ENCODE data around the gene LMNTD1. TPM values are rescaled to one million over a fixed set of nuclear protein-coding genes. Genes with fewer than 3 reads are reported as not detected.

Gene LMNTD1
- total and polyA plus RNA-seq, 10 of the 15 experiments (the other 5 are each of a cell fraction or from before 2014, with no cell fraction given): not detected

DNA sequence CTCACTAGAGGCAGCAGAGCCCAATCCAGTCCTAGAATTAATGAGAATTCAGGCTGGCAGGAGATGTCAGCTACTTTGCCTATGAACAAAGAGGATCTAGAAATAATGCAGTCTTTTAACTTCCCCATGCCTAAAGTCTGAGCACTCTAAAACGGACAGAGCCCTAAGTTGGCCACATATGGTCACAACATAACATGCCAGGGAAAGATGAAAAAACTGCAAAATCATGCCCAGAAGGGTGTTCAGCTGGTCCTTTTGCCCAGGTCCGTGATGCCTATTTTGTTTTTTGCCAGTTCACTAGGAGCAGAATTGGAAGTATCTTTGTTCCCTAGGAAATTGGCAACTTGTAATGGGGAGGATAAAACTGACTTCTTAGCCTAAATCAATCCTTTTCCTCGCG lies 20.3 kb upstream of the LMNTD1 start:
- intact Hi-C loops (cut with micrococcal nuclease; ENCODE audit: unreplicated experiment) (no loop called here), in situ Hi-C loops (cut with MboI) (no loop called here)
- POLR2A ChIA-PET: no interaction called here
- H4K20me1 ChIP-seq (ENCODE audit: control insufficient read depth, insufficient read depth): no peaks in the 10 kb centered on the region
- no peak for ATAC-seq
- H3K27me3 ChIP-seq (replicated peaks in 1 of 2; ENCODE audit: control insufficient read depth in 2 of 2, insufficient read depth in 2 of 2, low read length in 1 of 2): no peaks in the 10 kb centered on the region
- 47% methylated on average over 4 of the region's 4 CpGs for WGBS (ENCODE audit: insufficient coverage, insufficient replicate concordance, low lambda C conversion rate, missing lambda C conversion rate)
- H3K9ac ChIP-seq (ENCODE audit: control insufficient read depth, insufficient read depth, low read length): no peak overlapping the region
- no peaks in the 10 kb centered on the region for H3K4me1 ChIP-seq (ENCODE audit: control insufficient read depth, insufficient read depth, low read length)
- H3K4me2 ChIP-seq (ENCODE audit: control insufficient read depth, insufficient read depth): no peak overlapping the region
- no peak overlapping the region for H2AFZ ChIP-seq (ENCODE audit: control insufficient read depth, low read depth, low read length)
- CTCF ChIA-PET: no interaction called here
- TF ChIP-seq ASH2L (IDR thresholded peaks at IDR 0.05; ENCODE audit: borderline replicate concordance, low read depth) (no peak), EZH2 (IDR thresholded peaks at IDR 0.05; ENCODE audit: borderline replicate concordance, control insufficient read depth, low read depth, low read length) (no peak), SUZ12 (IDR thresholded peaks at IDR 0.05; ENCODE audit: unreplicated experiment) (no peak), WRNIP1 (IDR thresholded peaks at IDR 0.05; ENCODE audit: borderline replicate concordance, low read depth, low read length) (no peak), YBX1 (IDR thresholded peaks at IDR 0.05) (no peak), EP300 (IDR thresholded peaks at IDR 0.05; ENCODE audit: borderline replicate concordance in 1 of 2, control insufficient read depth in 1 of 2, low read depth in 2 of 2, low read length in 2 of 2) (no peak), HDAC2 (IDR thresholded peaks at IDR 0.05) (no peak), CBFB (IDR thresholded peaks at IDR 0.05; ENCODE audit: low read depth) (no peak), SIX5 (IDR thresholded peaks at IDR 0.05; ENCODE audit: low read depth, low read length, severe bottlenecking) (no peak), NR2F1 (conservative IDR thresholded peaks at IDR 0.05) (no peak), RUNX3 (IDR thresholded peaks at IDR 0.05; ENCODE audit: low read length) (no peak), CHD1 (IDR thresholded peaks at IDR 0.05; ENCODE audit: low read depth, low read length) (no peak), FOXK2 (IDR thresholded peaks at IDR 0.05) (no peak)
- TF ChIP-seq, protein P1, sequence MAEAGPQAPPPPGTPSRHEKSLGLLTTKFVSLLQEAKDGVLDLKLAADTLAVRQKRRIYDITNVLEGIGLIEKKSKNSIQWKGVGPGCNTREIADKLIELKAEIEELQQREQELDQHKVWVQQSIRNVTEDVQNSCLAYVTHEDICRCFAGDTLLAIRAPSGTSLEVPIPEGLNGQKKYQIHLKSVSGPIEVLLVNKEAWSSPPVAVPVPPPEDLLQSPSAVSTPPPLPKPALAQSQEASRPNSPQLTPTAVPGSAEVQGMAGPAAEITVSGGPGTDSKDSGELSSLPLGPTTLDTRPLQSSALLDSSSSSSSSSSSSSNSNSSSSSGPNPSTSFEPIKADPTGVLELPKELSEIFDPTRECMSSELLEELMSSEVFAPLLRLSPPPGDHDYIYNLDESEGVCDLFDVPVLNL (IDR thresholded peaks at IDR 0.05; ENCODE audit: low read depth, low read length): no peak
- TF ChIP-seq, protein P2, sequence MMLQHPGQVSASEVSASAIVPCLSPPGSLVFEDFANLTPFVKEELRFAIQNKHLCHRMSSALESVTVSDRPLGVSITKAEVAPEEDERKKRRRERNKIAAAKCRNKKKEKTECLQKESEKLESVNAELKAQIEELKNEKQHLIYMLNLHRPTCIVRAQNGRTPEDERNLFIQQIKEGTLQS (IDR thresholded peaks at IDR 0.05; ENCODE audit: borderline replicate concordance, extremely low read depth, low read depth, low read length): no peak
- TF ChIP-seq, protein P3, sequence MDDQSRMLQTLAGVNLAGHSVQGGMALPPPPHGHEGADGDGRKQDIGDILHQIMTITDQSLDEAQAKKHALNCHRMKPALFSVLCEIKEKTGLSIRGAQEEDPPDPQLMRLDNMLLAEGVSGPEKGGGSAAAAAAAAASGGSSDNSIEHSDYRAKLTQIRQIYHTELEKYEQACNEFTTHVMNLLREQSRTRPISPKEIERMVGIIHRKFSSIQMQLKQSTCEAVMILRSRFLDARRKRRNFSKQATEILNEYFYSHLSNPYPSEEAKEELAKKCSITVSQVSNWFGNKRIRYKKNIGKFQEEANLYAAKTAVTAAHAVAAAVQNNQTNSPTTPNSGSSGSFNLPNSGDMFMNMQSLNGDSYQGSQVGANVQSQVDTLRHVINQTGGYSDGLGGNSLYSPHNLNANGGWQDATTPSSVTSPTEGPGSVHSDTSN (IDR thresholded peaks at IDR 0.05; ENCODE audit: insufficient replicate concordance, low read depth, low read length): no peak
- TF ChIP-seq, protein P4, sequence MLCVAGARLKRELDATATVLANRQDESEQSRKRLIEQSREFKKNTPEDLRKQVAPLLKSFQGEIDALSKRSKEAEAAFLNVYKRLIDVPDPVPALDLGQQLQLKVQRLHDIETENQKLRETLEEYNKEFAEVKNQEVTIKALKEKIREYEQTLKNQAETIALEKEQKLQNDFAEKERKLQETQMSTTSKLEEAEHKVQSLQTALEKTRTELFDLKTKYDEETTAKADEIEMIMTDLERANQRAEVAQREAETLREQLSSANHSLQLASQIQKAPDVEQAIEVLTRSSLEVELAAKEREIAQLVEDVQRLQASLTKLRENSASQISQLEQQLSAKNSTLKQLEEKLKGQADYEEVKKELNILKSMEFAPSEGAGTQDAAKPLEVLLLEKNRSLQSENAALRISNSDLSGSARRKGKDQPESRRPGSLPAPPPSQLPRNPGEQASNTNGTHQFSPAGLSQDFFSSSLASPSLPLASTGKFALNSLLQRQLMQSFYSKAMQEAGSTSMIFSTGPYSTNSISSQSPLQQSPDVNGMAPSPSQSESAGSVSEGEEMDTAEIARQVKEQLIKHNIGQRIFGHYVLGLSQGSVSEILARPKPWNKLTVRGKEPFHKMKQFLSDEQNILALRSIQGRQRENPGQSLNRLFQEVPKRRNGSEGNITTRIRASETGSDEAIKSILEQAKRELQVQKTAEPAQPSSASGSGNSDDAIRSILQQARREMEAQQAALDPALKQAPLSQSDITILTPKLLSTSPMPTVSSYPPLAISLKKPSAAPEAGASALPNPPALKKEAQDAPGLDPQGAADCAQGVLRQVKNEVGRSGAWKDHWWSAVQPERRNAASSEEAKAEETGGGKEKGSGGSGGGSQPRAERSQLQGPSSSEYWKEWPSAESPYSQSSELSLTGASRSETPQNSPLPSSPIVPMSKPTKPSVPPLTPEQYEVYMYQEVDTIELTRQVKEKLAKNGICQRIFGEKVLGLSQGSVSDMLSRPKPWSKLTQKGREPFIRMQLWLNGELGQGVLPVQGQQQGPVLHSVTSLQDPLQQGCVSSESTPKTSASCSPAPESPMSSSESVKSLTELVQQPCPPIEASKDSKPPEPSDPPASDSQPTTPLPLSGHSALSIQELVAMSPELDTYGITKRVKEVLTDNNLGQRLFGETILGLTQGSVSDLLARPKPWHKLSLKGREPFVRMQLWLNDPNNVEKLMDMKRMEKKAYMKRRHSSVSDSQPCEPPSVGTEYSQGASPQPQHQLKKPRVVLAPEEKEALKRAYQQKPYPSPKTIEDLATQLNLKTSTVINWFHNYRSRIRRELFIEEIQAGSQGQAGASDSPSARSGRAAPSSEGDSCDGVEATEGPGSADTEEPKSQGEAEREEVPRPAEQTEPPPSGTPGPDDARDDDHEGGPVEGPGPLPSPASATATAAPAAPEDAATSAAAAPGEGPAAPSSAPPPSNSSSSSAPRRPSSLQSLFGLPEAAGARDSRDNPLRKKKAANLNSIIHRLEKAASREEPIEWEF (IDR thresholded peaks at IDR 0.05; ENCODE audit: insufficient replicate concordance, low read depth, low read length): no peak
- H3K36me3 ChIP-seq (ENCODE audit: control insufficient read depth in 2 of 2, insufficient read depth in 2 of 2, low read length in 1 of 2): no peaks in the 10 kb centered on the region
- no peaks in the 10 kb centered on the region for H3K9me3 ChIP-seq (replicated peaks; ENCODE audit: control insufficient read depth, insufficient read depth, low read length)
- RAD21 ChIA-PET (ENCODE audit: unreplicated experiment): no interaction called here
- H3K27ac ChIP-seq (ENCODE audit: control insufficient read depth, insufficient read depth): no peak overlapping the region
- H3K4me3 ChIP-seq: no peak overlapping the region
- no peaks in the 10 kb centered on the region for H3K79me2 ChIP-seq (ENCODE audit: control insufficient read depth, insufficient read depth, low read length)
- SMC1A ChIA-PET (ENCODE audit: uncharacterized antibody, unreplicated experiment): interaction anchor here (1.1 kb wide), 1 partner anchor 22 kb away, joined by 3 read pairs; no protein-coding TSS in a partner anchor
- no peak for DNase-seq (ENCODE audit: low read depth, low spot score)
- no peak for FAIRE-seq
- BruUV-seq (replicated peaks): no TSS peak

All from GM12878 (cell line).